HG03575 (cell line): ENCODE results near the gene FBXO31.

Experiments used
- ATAC-seq: cut with Tn5 transposase; IDR thresholded peaks from one replicate; pipeline ENCODE4 v1.9.1; 2021; ENCODE audit not compliant: unreplicated experiment, insufficient number of reproducible peaks, low FRiP score; ENCODE audit errors: extremely low read depth

Gene FBXO31

GRCh38 chr16:87336434-87337240, 46.9 kb downstream of the FBXO31 start:
- no peak for ATAC-seq

- no peak for ATAC-seq
Observed at GRCh38 chr16:87335625-87336433, 47.7 kb downstream of the FBXO31 start.

GRCh38 chr16:87334651-87335624, 48.6 kb downstream of the FBXO31 start:
- ATAC-seq, result no peak

- no peak for ATAC-seq
Observed at GRCh38 chr16:87333581-87334331, 49.8 kb downstream of the FBXO31 start.

- no peak for ATAC-seq
Observed at GRCh38 chr16:87333101-87333500, 50.5 kb downstream of the FBXO31 start.

- no peak for ATAC-seq
Observed at GRCh38 chr16:87332150-87332549, 51.4 kb downstream of the FBXO31 start.

- no peak for ATAC-seq
Observed at GRCh38 chr16:87331241-87331801, 52.3 kb downstream of the FBXO31 start.

GRCh38 chr16:87330646-87331045, 52.9 kb downstream of the FBXO31 start:
- no peak for ATAC-seq

- ATAC-seq, result no peak
Observed at GRCh38 chr16:87330257-87330624, 53.3 kb downstream of the FBXO31 start.

- ATAC-seq, result no peak
Observed at GRCh38 chr16:87329436-87330256, 53.9 kb downstream of the FBXO31 start.

- ATAC-seq, result no peak
Observed at GRCh38 chr16:87328846-87329245, 54.7 kb downstream of the FBXO31 start.

- no peak for ATAC-seq
Observed at GRCh38 chr16:87327798-87328495, 55.6 kb downstream of the FBXO31 start.

- ATAC-seq, result no peak
Observed at GRCh38 chr16:87326151-87326571, 57.4 kb downstream of the FBXO31 start.

GRCh38 chr16:87325423-87325858, 58.1 kb downstream of the FBXO31 start:
- no peak for ATAC-seq

GRCh38 chr16:87324411-87325275, 58.9 kb downstream of the FBXO31 start:
- no peak for ATAC-seq
